NT2/D1 (cell line): Measurements from ENCODE around the gene IL18R1.

Source experiments
- DNase-seq: peaks from one replicate; pipeline ENCODE4 v3.0.0-alpha.2; 2011; ENCODE audit warnings: low read depth, low spot score
- H3K27me3 ChIP-seq: 2 replicates; pipeline ENCODE4 v1.6.0; 2011; ENCODE audit warnings: mild to moderate bottlenecking; ENCODE audit not compliant: insufficient read length, insufficient read depth
- H3K36me3 ChIP-seq: 2 replicates; pipeline ENCODE4 v1.6.1; 2011; ENCODE audit warnings: mild to moderate bottlenecking, low read length, mixed read lengths; ENCODE audit not compliant: insufficient read depth, insufficient read length
- H3K4me1 ChIP-seq: 2 replicates; pipeline ENCODE4 v1.5.1; 2011; ENCODE audit not compliant: insufficient read depth, insufficient read length
- H3K4me3 ChIP-seq: 2 replicates; pipeline ENCODE4 v1.5.1; 2011; ENCODE audit warnings: low read depth; ENCODE audit not compliant: insufficient read length
- H3K9ac ChIP-seq: 2 replicates; pipeline ENCODE4 v1.6.0; 2011; ENCODE audit warnings: low read depth; ENCODE audit not compliant: insufficient read length
- H3K9me3 ChIP-seq: 2 replicates; pipeline ENCODE4 v1.5.1; 2011; ENCODE audit warnings: mild to moderate bottlenecking, low read length; ENCODE audit not compliant: insufficient read depth
- SUZ12 ChIP-seq: IDR thresholded peaks from 2 replicates; pipeline ENCODE4 v1.6.1; 2011; ENCODE audit not compliant: insufficient read length, insufficient read depth; ENCODE audit errors: extremely low read depth
- YY1 ChIP-seq: IDR thresholded peaks from 2 replicates; pipeline ENCODE4 v1.6.1; 2011; ENCODE audit not compliant: insufficient read length, insufficient read depth
- ZNF274 ChIP-seq: IDR thresholded peaks from 2 replicates; pipeline ENCODE4 v1.6.1; 2011; ENCODE audit warnings: mild to moderate bottlenecking, low read depth, low read length

IL18R1 gene

GRCh38 chr2:102346381-102347130, 9.0 kb upstream of the IL18R1 start:
- no peak overlapping the region for H3K9ac ChIP-seq
- TF ChIP-seq SUZ12 = no peak

GRCh38 chr2:102350137-102350793, 5.3 kb upstream of the IL18R1 start:
- H3K4me3 ChIP-seq = no peak overlapping the region
- H3K27me3 ChIP-seq = peaks cover 3% of the 10 kb centered on the region
- DNase-seq = no peak
- no peaks in the 10 kb centered on the region for H3K4me1 ChIP-seq
- no peaks in the 10 kb centered on the region for H3K9me3 ChIP-seq
- TF ChIP-seq SUZ12 (no peak), YY1 (no peak), ZNF274 (no peak)
- H3K36me3 ChIP-seq = no peaks in the 10 kb centered on the region
- H3K9ac ChIP-seq = no peak overlapping the region

More at GRCh38 chr2:102346381-102347130, 9.0 kb upstream of the IL18R1 start:
- H3K4me3 ChIP-seq = no peak overlapping the region
- H3K36me3 ChIP-seq = no peaks in the 10 kb centered on the region
- DNase-seq = no peak
- H3K4me1 ChIP-seq = no peaks in the 10 kb centered on the region
- no peaks in the 10 kb centered on the region for H3K27me3 ChIP-seq
- H3K9me3 ChIP-seq = no peaks in the 10 kb centered on the region

- H3K9me3 ChIP-seq = no peaks in the 10 kb centered on the region
- DNase-seq = no peak
- peak overlapping the region; percentile 79 for H3K4me3 ChIP-seq
- TF ChIP-seq SUZ12 = no peak
- TF ChIP-seq YY1 = no peak
- TF ChIP-seq ZNF274 = no peak
- no peaks in the 10 kb centered on the region for H3K4me1 ChIP-seq
- peaks cover 24% of the 10 kb centered on the region for H3K27me3 ChIP-seq
- H3K9ac ChIP-seq = peak overlapping the region; percentile 79
- no peaks in the 10 kb centered on the region for H3K36me3 ChIP-seq
These were observed 751 bp downstream of the IL18R1 start for GRCh38 chr2:102356381-102356712.

- no peak overlapping the region for H3K4me3 ChIP-seq
- no peak overlapping the region for H3K9ac ChIP-seq
- no peaks in the 10 kb centered on the region for H3K4me1 ChIP-seq
- no peaks in the 10 kb centered on the region for H3K9me3 ChIP-seq
- H3K27me3 ChIP-seq = peaks cover 24% of the 10 kb centered on the region
- TF ChIP-seq ZNF274 (no peak), YY1 (no peak), SUZ12 (no peak)
- H3K36me3 ChIP-seq = no peaks in the 10 kb centered on the region
- DNase-seq = no peak
These were observed 1.1 kb downstream of the IL18R1 start for GRCh38 chr2:102356741-102357140.

- TF ChIP-seq ZNF274 = no peak
- TF ChIP-seq YY1 = no peak
- TF ChIP-seq SUZ12 = no peak
- H3K36me3 ChIP-seq = no peaks in the 10 kb centered on the region
- H3K4me1 ChIP-seq = no peaks in the 10 kb centered on the region
- no peak overlapping the region for H3K4me3 ChIP-seq
- no peak for DNase-seq
- no peak overlapping the region for H3K9ac ChIP-seq
- peaks cover 24% of the 10 kb centered on the region for H3K27me3 ChIP-seq
- H3K9me3 ChIP-seq = no peaks in the 10 kb centered on the region
These were observed 2.3 kb downstream of the IL18R1 start for GRCh38 chr2:102357937-102358336.

GRCh38 chr2:102358496-102358895, 2.9 kb downstream of the IL18R1 start:
- TF ChIP-seq YY1 = no peak
- no peak for TF ChIP-seq ZNF274
- TF ChIP-seq SUZ12 = no peak
- Histone ChIP-seq H3K9me3 (no peaks in the 10 kb centered on the region), H3K36me3 (no peaks in the 10 kb centered on the region), H3K27me3 (peaks cover 24% of the 10 kb centered on the region), H3K9ac (no peak overlapping the region), H3K4me3 (no peak overlapping the region), H3K4me1 (no peaks in the 10 kb centered on the region)
- no peak for DNase-seq

- 0 out of 2 replicates have a peak, but pooled peaks cover 6% of the 10 kb centered on the region for H3K9me3 ChIP-seq
- peaks cover 24% of the 10 kb centered on the region for H3K27me3 ChIP-seq
- H3K4me1 ChIP-seq = no peaks in the 10 kb centered on the region
- DNase-seq = no peak
- no peak overlapping the region for H3K9ac ChIP-seq
- no peak overlapping the region for H3K4me3 ChIP-seq
- TF ChIP-seq YY1 (no peak), ZNF274 (no peak), SUZ12 (no peak)
- no peaks in the 10 kb centered on the region for H3K36me3 ChIP-seq
These were observed 3.9 kb downstream of the IL18R1 start for GRCh38 chr2:102359527-102359926.
